Activated CD8-positive, alpha-beta memory T cell treated with anti-CD3 and anti-CD28 coated beads for 1 hour (primary cell): ENCODE results near the gene NTNG1.

Source experiments
- DNase-seq, 2 donors: peaks; one replicate each; pipeline ENCODE4 v3.0.0-alpha.2; 2020; ENCODE audit warnings: low read depth in 1 of 2; ENCODE audit errors: extremely low read depth in 1 of 2

NTNG1 gene

GRCh38 chr1:107389410-107390396 is 248.9 kb downstream of the NTNG1 start:
- DNase-seq = no peak

DNA sequence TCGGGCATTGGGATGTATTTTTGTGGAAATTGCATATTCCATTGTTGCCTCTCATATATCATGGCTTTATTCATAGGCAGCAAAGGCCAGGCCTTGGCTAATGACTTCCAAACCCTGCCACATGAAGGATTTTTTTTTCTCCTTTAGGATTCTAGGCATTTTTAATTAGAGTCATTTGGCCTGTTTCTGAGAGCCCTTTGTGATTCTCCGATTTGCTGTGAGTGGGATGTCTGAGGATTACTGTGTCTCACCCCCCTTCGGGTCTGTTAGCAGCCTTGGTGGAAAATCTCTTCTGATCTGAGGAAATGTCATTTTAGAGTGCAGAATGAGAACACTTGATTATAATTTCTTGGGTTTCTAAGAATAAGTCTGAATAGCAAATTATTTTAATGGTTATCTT is 253.5 kb downstream of the NTNG1 start:
- DNase-seq = no peak

- DNase-seq = no peak
These were observed 260.9 kb downstream of the NTNG1 start for GRCh38 chr1:107401704-107402103.

DNA sequence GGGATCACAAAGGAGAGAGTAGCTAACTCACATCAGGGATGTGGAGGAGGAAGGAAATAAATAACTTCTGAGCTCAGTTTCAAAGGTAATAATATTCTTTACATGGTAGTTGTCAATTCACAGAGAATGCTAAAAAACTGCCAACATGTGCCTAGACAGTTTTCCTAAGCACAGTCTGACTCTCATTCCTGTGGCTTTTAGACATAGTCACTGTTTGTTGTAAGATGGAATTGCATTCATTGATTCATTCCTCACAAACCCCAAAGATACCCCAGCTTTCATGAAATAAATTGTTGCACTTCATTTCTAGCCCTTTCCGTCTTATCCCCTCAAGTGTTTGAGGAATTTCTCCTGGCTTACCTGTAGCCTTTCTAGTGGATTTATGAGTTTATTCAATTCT is 263.9 kb downstream of the NTNG1 start:
- DNase-seq = no peak

- DNase-seq = no peak
These were observed 264.4 kb downstream of the NTNG1 start for GRCh38 chr1:107405236-107405635.

- no peak for DNase-seq
These were observed 266.2 kb downstream of the NTNG1 start for GRCh38 chr1:107407011-107407410.

GRCh38 chr1:107413546-107413945 is 272.7 kb downstream of the NTNG1 start:
- DNase-seq = no peak

- no peak for DNase-seq
These were observed 273.1 kb downstream of the NTNG1 start for GRCh38 chr1:107413951-107414350.

DNA sequence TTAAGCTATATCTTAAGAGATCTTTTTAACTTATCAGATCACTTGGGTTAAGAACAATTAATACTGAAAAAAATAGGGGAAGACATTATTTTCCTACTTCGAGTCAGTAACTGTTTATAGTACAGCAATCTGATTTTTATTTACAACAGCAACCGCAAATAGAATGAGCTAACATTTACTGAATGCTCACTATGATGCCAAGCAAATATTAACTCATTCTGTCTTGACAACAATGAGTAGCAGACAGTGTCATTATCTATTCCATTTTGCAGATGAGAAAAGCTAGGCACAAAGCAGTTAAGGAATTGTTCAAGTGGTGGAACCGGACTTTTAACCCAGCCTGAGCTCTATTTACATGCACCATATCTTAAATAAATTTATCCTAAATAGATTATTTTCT is 273.7 kb downstream of the NTNG1 start:
- DNase-seq = no peak

DNA sequence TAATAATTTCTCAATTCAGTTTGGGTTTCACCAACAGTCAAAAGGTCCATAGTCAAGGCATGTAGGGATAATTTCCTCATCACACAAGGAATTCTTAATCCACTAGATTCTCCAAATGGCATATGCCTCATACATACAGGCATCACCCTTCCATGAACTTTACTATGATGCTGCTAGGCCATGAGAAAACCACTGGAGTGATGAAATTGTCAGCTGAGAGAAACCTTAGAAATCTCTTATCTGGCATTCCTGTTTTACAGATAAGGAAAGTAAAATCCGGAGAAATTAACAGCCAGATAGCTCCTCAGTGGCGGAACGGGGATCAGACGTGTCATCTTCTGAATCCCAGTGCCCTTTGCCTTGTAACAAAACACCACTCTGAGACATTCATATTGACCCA is 274.4 kb downstream of the NTNG1 start:
- no peak for DNase-seq

- no peak for DNase-seq
These were observed 278.2 kb downstream of the NTNG1 start for GRCh38 chr1:107419003-107419402.

DNA sequence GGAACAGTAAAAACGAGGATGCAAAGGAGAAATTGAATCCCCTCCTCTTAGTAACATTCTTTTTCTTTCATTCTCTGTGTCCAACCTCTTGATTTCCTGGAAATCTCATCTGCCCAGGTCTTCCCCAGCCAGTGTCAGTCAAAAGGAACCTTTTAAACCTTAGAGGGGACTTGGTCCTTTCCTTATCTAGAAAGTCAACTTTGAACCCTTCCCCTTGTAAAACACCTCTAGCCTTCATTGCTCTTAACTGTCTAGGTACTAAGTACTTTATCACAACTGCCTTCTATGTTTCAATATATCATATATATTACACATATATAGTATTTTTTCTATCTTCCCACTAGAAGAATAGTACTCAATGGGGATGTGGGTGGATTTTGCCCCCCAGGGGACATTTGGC is 282.1 kb downstream of the NTNG1 start:
- no peak for DNase-seq

DNA sequence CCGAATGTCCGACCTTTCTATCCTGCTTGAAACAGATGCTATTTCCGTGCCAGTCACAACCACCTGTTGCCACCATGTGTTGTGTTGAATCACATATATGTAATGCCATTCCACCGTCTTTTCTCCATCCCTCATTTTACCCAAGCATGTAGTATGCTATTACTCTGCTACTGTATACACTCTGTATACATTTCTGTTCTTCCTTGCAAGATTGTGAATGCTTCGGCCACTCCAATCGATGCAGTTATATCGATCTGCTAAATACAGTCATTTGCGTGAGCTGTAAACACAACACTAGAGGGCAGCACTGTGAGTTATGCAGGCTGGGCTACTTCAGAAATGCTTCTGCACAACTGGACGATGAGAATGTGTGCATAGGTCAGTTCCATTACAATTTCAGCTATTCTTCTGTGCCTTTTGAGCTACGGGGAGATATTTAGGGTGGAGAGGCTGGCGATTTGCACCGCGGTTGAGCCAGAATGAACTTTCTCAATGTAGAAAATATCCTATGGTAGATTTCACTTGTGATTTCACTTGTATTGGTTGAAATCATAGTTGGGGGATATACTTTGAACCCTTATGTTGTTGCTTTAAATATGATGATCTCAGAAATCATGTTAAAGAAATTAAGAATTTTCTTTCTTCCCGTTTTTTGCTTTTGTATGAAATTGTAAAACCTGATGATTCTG is 289.8 kb downstream of the NTNG1 start:
- DNase-seq = no peak

DNA sequence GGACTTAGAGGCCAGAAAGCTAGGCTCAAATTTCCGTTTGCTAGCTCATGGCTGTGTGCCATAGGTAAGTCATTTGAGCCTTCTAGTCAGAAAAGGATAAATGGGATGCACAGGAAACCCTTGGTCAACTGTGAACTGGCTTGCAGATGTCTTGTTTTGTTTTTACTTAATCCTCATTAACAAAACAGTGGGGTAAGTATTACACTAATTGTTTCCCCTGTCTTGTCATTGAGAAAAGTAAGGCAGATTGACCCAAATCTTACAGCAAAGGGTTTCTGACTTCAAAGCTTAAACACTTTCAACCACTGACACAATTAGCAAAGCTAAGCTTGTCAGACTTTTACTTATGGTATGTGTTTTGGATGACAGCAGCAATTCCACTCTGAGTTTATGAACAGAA is 291.3 kb downstream of the NTNG1 start:
- DNase-seq = no peak

GRCh38 chr1:107433068-107433467 is 292.2 kb downstream of the NTNG1 start:
- DNase-seq = no peak

DNA sequence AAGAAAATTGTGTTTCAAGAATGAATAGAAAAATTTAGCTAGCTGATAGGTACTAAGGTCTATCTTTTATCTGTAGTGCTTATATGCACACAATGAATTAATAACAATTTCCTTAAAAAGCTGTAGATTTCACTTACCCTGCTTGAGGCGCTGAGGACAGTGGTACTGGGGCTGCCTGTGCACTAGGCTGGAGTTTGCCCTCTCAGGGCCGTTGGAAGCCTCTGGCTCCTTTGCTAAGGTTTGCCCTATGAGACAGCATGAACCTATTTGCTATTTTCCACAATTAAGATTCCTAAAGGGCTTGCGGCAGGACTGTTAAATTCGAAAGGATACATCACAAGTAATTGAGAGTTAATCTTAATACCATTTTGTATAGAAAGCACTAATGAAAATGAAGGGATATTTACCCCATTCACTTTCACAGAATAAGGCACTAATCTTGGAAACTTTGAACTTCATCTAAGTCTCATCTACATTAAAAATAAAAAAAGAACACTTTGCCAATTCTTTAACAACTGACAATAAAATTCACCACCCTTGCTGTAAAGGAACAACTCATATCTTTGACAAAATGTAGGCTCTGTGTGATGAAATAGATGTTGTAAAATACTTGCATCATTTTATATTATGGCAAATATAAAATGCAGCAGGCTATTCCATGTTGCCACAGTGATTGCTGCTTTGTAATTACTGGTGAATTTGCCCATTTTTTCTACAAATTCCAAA is 293.0 kb downstream of the NTNG1 start:
- no peak for DNase-seq

DNA sequence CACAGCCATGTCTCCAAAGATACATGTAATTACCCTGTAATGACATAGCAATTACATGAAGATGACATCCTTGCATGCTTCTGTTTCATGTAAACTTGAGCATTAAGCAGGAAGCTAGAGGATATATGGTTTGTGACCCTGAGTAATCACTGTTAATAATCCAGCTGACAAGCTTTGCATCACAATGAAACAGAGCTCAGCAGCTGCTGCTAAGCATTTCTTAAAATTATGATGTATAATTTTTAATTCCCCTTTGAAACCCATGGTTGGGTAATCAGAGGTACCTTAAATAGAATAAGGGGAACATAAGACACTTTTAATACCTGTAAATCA is 293.5 kb downstream of the NTNG1 start:
- DNase-seq = no peak

GRCh38 chr1:107436552-107437241 is 295.9 kb downstream of the NTNG1 start:
- no peak for DNase-seq

DNA sequence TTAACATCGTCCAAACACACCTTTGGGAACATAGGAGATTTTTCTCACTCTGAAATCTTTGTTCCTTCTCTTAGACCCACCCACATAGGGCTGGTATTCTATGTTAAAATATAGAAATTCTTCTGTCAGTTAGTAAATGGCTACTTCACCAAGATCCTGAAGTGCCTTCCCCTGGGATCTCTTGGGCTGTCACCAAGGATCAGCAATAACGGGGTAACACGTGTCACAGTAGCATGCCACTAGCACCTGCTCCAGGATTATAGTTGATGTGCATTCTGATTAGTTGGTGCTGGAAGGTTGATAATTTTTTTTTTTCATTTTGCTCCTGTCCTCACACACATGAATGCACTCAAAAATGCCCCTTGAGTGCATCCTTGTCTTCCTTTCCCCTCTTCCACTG is 298.7 kb downstream of the NTNG1 start:
- no peak for DNase-seq

DNA sequence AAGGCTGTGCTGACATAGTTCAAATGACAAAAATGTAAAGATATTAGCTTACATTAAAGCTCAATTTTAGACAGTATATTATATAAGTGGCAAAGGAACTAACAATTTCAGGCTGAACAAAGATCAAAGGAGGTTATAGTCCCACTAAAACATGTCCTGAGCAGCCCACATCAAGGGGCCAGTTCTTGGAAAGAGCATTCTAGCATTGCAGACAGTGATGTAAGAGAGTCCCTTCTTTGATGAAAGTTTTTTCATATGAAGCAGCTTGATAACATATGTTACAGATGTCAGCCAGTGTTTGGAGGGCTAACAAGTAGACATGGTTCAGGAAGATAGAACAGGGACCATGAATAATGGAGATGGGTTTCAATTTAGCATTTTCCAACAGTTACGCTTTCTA is 301.7 kb downstream of the NTNG1 start:
- no peak for DNase-seq

DNA sequence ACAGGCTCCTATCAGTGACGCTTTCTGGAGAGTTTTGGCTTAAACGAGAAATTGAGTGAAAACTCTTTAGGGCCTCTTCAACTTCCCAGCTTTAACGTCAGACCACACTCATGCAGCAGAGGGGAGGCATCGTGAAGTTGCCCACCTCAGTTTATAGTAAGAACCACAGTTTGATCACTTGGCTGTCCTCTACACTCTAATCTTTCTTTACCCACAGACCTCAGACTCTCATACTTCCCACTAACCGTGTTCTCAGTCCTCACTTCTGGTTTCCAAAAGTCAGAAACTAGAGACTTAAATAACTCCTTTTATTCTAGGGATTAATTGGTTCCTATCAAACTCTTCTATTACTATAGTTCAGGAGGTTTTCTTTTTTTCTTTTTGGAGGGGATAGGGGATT is 302.2 kb downstream of the NTNG1 start:
- DNase-seq = no peak
